Measurements from ENCODE around the gene MSI2.

MSI2 gene

GRCh38 chr17:57582881-57583756, 326.8 kb downstream of the MSI2 start:
- DNase-seq (ENCODE audit: low read depth), result no peak

- no peak for DNase-seq (ENCODE audit: low read depth)
Observed at GRCh38 chr17:57584050-57584551, 327.8 kb downstream of the MSI2 start.

GRCh38 chr17:57585341-57586195, 329.2 kb downstream of the MSI2 start:
- no peak for DNase-seq (ENCODE audit: low read depth)

GRCh38 chr17:57586196-57586740, 329.9 kb downstream of the MSI2 start:
- DNase-seq (ENCODE audit: low read depth), result no peak

GRCh38 chr17:57586742-57587141, 330.4 kb downstream of the MSI2 start:
- DNase-seq (ENCODE audit: low read depth), result no peak

GRCh38 chr17:57587193-57587969, 331.1 kb downstream of the MSI2 start:
- DNase-seq (ENCODE audit: low read depth), result no peak

- DNase-seq (ENCODE audit: low read depth), result no peak
Observed at GRCh38 chr17:57588086-57588485, 331.8 kb downstream of the MSI2 start.

GRCh38 chr17:57589151-57590034, 333.1 kb downstream of the MSI2 start:
- no peak for DNase-seq (ENCODE audit: low read depth)

- DNase-seq (ENCODE audit: low read depth), result no peak
Observed at GRCh38 chr17:57593739-57594462, 337.6 kb downstream of the MSI2 start.

GRCh38 chr17:57594767-57595166, 338.4 kb downstream of the MSI2 start:
- no peak for DNase-seq (ENCODE audit: low read depth)

GRCh38 chr17:57595426-57595825, 339.1 kb downstream of the MSI2 start:
- no peak for DNase-seq (ENCODE audit: low read depth)

- DNase-seq (ENCODE audit: low read depth), result no peak
Observed at GRCh38 chr17:57595947-57596695, 339.8 kb downstream of the MSI2 start.

GRCh38 chr17:57597101-57597500, 340.8 kb downstream of the MSI2 start:
- no peak for DNase-seq (ENCODE audit: low read depth)

- no peak for DNase-seq (ENCODE audit: low read depth)
Observed at GRCh38 chr17:57597531-57598453, 341.5 kb downstream of the MSI2 start.

- no peak for DNase-seq (ENCODE audit: low read depth)
Observed at GRCh38 chr17:57599271-57600045, 343.1 kb downstream of the MSI2 start.

- DNase-seq (ENCODE audit: low read depth), result no peak
Observed at GRCh38 chr17:57600074-57600473, 343.8 kb downstream of the MSI2 start.

- no peak for DNase-seq (ENCODE audit: low read depth)
Observed at GRCh38 chr17:57601143-57601735, 344.9 kb downstream of the MSI2 start.
